Tibial nerve (tissue), 3 donors: Measurements from ENCODE around the gene SMC3.

Source experiments
- EP300 ChIP-seq, 2 donors: sonication (generic); formaldehyde crosslinking; IDR thresholded peaks; one replicate each; pipeline ENCODE4 v1.6.1; 2017; ENCODE audit warnings: antibody characterized with exemption in 2 of 2, mild to moderate bottlenecking in 1 of 2
- POLR2A ChIP-seq, 2 donors: fragments of 450-650 bp; IDR thresholded peaks; one replicate each; pipeline ENCODE4 v1.6.1; 2017; ENCODE audit warnings: antibody characterized with exemption in 2 of 2, mild to moderate bottlenecking in 2 of 2, moderate library complexity in 2 of 2

DNA sequence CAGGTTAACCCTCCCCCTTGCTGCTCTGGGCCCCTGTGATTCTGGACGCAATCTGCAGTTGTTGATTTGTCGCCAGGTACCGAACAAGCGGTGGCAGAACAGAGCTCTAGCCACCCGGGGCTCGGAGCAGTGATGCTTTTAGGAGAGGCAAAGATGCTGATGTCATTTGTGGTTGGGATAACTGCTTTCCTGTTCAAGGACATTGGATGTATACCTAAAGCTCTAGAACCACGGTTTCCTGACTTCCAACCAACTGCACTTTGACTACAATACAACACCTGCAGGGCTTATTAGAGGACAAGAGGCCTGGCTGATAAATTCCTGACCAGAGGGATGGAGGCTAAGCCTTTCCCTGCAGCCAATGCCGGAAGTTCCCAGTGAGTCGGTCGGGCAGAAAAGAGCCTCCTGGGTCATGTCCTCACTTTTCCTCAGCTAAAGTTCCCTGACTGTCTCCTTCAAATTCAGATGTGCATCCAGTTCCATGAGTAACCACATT lies 70.1 kb downstream of the SMC3 start:
- no peak for TF ChIP-seq EP300 (IDR thresholded peaks at IDR 0.05)
- TF ChIP-seq POLR2A (IDR thresholded peaks at IDR 0.05), result no peak
